Jurkat, Clone E6-1 (cell line): ENCODE data around the gene UGT2A2.

Experiments
- DNase-seq: peaks from one replicate; pipeline ENCODE4 v3.0.0-alpha.2; 2011; ENCODE audit warnings: low read depth, low spot score
- H3K4me3 ChIP-seq: 2 replicates; pipeline ENCODE4 v1.5.1; 2011; ENCODE audit warnings: mild to moderate bottlenecking, low read length, control low read depth, moderate library complexity

UGT2A2 gene

DNA sequence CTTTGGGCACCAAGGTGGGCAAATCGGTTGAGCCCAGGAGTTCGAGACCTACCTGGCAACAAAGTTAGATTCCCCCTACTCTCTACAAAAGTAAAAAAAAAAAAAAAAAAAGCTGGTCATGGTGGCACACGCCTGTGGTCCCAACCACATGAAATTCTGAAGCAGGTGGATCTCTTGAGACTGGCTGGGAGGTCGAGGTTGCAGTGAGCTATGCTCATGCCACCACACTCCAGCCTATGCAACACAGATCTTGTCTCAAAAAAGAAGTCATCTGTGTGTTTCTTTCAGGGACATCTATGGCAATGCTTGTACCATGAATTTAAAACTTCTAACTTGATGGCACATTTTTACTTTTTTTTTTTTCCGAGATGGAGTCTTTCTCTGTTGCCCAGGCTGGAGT lies 55.3 kb downstream of the UGT2A2 start:
- no peak for DNase-seq
- H3K4me3 ChIP-seq = no peak overlapping the region

DNA sequence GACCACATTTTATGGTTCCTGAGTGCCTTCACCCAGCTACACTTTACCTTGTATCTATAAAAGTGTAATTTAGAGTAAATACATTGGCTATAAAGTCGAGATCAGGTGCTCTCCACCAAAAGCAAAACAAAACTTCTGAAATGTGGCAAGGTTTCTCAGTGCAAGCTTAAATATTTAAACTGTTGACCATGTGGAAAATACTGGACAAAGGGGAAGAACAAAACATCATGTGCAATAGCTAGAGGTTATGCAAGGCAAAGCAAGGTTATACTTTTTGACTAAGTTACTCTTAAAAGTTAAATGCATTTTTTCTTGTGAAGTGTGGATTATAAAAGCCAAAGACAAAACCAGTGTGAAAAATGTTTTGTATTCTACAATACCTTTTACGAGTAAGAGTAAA lies 55.9 kb downstream of the UGT2A2 start:
- DNase-seq = no peak

DNA sequence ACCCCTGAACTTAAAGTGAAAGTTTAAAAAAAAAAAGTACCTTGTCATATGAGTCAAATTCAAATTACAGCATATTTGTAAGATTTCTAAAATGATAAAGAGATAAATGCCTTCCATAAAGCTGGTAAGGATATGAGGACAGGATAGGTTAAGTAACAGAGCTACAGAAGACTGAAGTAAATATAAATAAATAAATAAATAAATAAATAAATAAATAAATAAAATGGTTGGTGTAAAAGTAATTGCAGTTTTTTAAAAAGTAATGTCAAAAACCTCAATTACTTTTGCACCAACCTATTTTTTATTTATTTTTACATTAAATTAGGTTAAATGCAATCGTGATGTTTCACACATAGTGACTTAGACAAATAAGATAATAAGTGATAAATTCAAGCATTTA lies 62.2 kb downstream of the UGT2A2 start:
- H3K4me3 ChIP-seq = no peak overlapping the region
- no peak for DNase-seq

More for the DNA sequence above, 55.9 kb downstream of the UGT2A2 start:
- H3K4me3 ChIP-seq = no peak overlapping the region

DNA sequence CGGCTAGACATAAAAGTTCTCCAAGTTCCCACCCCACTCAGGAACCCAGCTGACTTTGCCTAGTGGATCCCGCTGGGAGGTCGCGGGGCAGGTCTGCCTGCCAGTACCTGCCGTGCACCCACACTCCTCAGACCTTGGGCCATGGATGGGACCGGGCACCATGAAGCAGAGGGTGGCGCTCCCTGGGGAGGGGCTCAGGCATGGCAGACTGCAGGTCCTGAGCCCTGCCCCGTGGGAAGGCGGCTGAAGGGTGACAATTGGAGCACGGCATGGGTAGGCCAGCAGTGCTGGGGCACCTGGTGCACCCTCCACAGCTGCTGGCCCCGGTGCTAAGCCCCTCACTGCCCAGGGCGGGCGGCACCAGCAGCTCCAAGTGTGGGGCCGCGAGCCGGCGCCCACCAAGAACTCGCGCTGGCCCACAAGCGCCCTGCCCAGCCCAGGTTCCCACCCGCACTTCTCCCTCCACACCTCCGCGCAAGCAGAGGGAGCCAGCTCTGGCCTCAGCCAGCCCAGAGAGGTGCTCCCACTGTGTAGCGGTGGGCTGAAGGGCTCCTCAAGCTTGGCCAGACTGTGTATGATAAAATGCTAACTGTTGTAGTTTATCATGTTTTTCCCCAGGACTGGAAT lies 63.1 kb downstream of the UGT2A2 start:
- no peak overlapping the region for H3K4me3 ChIP-seq
- no peak for DNase-seq

DNA sequence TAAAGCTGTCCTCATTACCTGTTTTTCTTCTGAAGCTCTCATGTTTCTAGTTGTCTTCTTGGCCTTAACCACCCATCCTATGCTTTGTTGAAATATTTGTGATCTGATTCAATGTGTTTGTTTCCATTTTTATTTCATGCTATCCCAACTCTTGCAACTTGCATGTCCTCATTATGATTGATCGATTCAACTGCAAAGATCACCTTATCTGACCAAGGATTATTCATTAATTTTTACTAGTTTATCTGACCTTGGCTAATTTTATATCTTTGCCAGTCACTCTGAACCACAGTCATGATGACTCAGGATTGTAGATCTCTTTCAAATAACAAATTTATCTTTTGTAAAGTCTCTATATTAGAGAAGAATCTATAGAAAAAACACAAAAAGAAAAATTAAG lies 70.7 kb downstream of the UGT2A2 start:
- DNase-seq = no peak
- H3K4me3 ChIP-seq = no peak overlapping the region

DNA sequence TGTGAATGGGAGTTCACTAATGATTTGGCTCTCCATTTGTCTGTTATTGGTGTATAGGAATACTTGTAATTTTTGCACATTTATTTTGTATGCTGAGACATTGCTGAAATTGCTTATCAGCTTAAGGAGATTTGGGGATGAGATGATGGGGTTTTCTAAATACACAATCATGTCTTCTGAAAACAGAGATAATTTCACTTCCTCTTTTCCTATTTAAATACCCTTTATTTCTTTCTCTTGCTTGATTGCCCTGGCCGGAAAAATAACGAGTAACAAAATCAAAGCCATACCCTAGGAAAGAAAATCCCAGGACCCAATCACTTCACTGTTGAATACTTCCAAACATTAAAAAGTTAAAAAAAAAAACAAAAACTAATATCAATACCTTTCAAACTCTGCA lies 76.0 kb downstream of the UGT2A2 start:
- no peak overlapping the region for H3K4me3 ChIP-seq
- no peak for DNase-seq

DNA sequence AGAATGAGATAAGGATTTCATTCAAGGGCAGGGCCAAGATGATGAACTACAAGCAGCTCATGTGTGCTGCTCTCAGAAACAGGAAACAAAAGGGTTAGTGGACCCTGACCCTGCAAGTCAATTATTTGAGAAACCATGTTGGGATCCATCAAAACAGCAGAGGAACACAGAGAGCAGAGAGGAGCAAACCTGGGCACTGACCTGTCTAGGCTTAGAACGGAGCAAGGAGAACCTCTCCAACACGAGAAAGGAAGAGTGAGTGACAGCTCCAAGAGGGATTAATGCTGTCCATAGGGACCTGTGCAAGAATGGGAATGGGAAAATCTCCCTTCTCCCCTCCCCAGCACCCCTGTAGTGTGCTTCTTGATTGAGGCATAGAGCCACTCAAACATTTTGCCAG lies 89.8 kb downstream of the UGT2A2 start:
- no peak overlapping the region for H3K4me3 ChIP-seq
- no peak for DNase-seq

DNA sequence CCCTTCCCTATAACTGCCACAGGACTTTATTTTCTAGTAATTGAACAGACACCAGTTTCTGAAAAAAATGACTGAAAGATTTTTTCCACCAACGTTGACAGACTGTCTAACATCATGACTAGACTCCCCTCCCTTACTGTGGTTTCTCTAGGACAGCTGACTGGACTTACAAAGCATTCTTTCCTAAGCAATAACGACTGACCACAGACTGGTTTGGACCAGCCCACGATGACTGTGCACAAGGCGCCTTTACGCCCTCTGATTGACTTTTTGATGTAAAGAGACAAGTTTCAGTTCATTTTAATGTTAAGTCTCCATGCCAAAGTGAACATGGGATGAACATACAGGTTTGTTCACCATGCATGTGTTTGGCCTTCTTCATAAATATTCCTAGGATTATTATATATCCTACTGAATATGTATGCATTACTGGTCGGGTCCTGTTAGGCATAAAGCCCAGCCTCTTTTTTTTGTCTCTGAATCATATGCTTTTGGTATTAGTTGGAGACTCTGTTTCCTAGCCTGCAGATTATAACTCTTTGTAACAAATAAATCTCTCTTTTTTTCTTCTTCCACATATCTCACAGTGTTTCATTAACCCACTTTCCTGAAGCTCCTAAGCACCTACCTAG lies 93.2 kb downstream of the UGT2A2 start:
- no peak overlapping the region for H3K4me3 ChIP-seq
- DNase-seq = no peak
